GM23248 (cell line): ENCODE results near the gene HYAL4.

ENCODE experiments used
- EZH2 ChIP-seq: fragments of 200-600 bp; sonication (generic); IDR thresholded peaks from 2 replicates; pipeline ENCODE4 v1.6.1; 2018; ENCODE audit warnings: antibody characterized with exemption, mild to moderate bottlenecking; ENCODE audit not compliant: insufficient read depth, poor library complexity, severe bottlenecking
- EZH2phosphoT487 ChIP-seq: fragments of 200-600 bp; sonication (generic); IDR thresholded peaks from 2 replicates; pipeline ENCODE4 v1.6.1; 2018; ENCODE audit warnings: antibody characterized with exemption, moderate library complexity, mild to moderate bottlenecking, low read depth; ENCODE audit not compliant: insufficient read depth

- TF ChIP-seq EZH2phosphoT487 = no peak
- no peak for TF ChIP-seq EZH2
Measured at GRCh38 chr7:123845823-123846216, 851 bp downstream of the HYAL4 start.
